K562 (cell line): ENCODE results near the gene PAFAH2. TPM values are rescaled to one million over a fixed set of nuclear protein-coding genes. Genes with fewer than 3 reads are reported as not detected.

Source experiments
- CC2D1A ChIP-seq: fragments of 450-650 bp; IDR thresholded peaks from 2 replicates; pipeline ENCODE4 v1.6.1; 2017; ENCODE audit warnings: mild to moderate bottlenecking
- DIDO1 ChIP-seq: fragments of 450-650 bp; IDR thresholded peaks from 2 replicates; pipeline ENCODE4 v1.6.1; 2016; ENCODE audit warnings: low read depth, missing biosample characterization, missing genetic modification characterization
- EP400 ChIP-seq: fragments of 450-650 bp; IDR thresholded peaks from 2 replicates; pipeline ENCODE4 v1.6.1; 2017; ENCODE audit warnings: antibody characterized with exemption, mild to moderate bottlenecking, moderate library complexity
- PHTF2 ChIP-seq: fragments of 250-450 bp; sonication (Bioruptor Pico); IDR thresholded peaks from 2 replicates; pipeline ENCODE4 v1.5.0; 2021; ENCODE audit warnings: mild to moderate bottlenecking
- ZNF311 ChIP-seq: fragments of 250-450 bp; sonication (Bioruptor Pico); IDR thresholded peaks from 2 replicates; pipeline ENCODE4 v1.4.0; 2020; ENCODE audit warnings: mild to moderate bottlenecking, moderate library complexity
- ZSCAN29 ChIP-seq: fragments of 450-650 bp; IDR thresholded peaks from 2 replicates; pipeline ENCODE4 v1.6.1; 2017
- polyA plus RNA-seq, 8 experiments: library from polyadenylated mRNA; depleted of rRNA in 4 of 8; stranded (reverse) in 5 of 8; unstranded in 3 of 8; fragments of >200 nt; fragmentation: Nextera tagmentation in 2 of 8; fragmentation: Illumina TruSeq in 1 of 8; extraction: Ambion mirVana in 2 of 8; extraction: Trizol in 1 of 8; gene quantifications; 2 replicates each; pipeline versions ENCODE4 v1.2.1 to v1.2.3, GENCODE V29; 2011 to 2014; ENCODE audit warnings: inconsistent platforms in 1 of 8, missing spikeins in 1 of 8
- total RNA-seq, 7 experiments: library from RNA; depleted of rRNA in 6 of 7; stranded (reverse); fragments of >200 nt in 6 of 7; fragmentation: Illumina TruSeq in 2 of 7; extraction: Trizol in 2 of 7; gene quantifications; 2 replicates each; pipeline versions ENCODE4 v1.2.1 to v1.2.3, GENCODE V29; 2011 to 2021; ENCODE audit warnings: low replicate concordance in 1 of 7
- TF ChIP-seq, protein P1 (sequence below): fragments of 150-350 bp; IDR thresholded peaks from 2 replicates; pipeline ENCODE4 v1.6.1; 2014; ENCODE audit warnings: low read depth, mild to moderate bottlenecking, low read length, borderline replicate concordance
- TF ChIP-seq, protein P2 (sequence below): sonication (generic); formaldehyde crosslinking; IDR thresholded peaks from 2 replicates; pipeline ENCODE4 v1.8.0; 2022; ENCODE audit warnings: missing genetic modification reagents, mild to moderate bottlenecking, borderline replicate concordance
- TF ChIP-seq, protein P3 (sequence below): fragments of 200-800 bp; sonication (Bioruptor generic); IDR thresholded peaks from 2 replicates; pipeline ENCODE4 v1.6.1; 2017; ENCODE audit warnings: missing genetic modification characterization, missing compliant biosample characterization

The PAFAH2 gene
- total and polyA plus RNA-seq, 9 of the 15 experiments (the other 6 are each of a cell fraction or from before 2014, with no cell fraction given): 4.2 to 10.9 (median 6.8) TPM

DNA sequence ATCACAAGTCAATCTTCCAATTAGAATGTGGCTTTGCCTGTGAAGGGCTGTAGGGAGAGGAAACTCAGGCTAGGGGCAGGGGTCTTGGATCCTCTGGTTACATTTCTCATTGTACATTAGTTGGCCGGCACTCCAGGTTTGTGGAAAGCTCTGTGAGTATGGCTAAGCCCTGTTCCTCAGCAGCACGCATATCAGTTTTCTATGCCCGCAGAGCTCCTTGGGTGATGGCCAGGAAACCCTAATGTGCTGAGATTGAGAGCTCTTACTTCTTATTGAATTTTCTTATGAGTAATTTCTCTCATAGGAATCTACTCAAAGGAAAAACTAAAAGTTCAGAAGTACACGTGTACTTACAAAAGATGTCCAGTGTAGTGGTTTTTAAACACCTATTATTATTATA is 60.9 kb downstream of the PAFAH2 start (continued):
- no peak for TF ChIP-seq EP400
- no peak for TF ChIP-seq ZSCAN29
- TF ChIP-seq, protein P1, sequence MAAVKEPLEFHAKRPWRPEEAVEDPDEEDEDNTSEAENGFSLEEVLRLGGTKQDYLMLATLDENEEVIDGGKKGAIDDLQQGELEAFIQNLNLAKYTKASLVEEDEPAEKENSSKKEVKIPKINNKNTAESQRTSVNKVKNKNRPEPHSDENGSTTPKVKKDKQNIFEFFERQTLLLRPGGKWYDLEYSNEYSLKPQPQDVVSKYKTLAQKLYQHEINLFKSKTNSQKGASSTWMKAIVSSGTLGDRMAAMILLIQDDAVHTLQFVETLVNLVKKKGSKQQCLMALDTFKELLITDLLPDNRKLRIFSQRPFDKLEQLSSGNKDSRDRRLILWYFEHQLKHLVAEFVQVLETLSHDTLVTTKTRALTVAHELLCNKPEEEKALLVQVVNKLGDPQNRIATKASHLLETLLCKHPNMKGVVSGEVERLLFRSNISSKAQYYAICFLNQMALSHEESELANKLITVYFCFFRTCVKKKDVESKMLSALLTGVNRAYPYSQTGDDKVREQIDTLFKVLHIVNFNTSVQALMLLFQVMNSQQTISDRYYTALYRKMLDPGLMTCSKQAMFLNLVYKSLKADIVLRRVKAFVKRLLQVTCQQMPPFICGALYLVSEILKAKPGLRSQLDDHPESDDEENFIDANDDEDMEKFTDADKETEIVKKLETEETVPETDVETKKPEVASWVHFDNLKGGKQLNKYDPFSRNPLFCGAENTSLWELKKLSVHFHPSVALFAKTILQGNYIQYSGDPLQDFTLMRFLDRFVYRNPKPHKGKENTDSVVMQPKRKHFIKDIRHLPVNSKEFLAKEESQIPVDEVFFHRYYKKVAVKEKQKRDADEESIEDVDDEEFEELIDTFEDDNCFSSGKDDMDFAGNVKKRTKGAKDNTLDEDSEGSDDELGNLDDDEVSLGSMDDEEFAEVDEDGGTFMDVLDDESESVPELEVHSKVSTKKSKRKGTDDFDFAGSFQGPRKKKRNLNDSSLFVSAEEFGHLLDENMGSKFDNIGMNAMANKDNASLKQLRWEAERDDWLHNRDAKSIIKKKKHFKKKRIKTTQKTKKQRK: no peak
- TF ChIP-seq, protein P2, sequence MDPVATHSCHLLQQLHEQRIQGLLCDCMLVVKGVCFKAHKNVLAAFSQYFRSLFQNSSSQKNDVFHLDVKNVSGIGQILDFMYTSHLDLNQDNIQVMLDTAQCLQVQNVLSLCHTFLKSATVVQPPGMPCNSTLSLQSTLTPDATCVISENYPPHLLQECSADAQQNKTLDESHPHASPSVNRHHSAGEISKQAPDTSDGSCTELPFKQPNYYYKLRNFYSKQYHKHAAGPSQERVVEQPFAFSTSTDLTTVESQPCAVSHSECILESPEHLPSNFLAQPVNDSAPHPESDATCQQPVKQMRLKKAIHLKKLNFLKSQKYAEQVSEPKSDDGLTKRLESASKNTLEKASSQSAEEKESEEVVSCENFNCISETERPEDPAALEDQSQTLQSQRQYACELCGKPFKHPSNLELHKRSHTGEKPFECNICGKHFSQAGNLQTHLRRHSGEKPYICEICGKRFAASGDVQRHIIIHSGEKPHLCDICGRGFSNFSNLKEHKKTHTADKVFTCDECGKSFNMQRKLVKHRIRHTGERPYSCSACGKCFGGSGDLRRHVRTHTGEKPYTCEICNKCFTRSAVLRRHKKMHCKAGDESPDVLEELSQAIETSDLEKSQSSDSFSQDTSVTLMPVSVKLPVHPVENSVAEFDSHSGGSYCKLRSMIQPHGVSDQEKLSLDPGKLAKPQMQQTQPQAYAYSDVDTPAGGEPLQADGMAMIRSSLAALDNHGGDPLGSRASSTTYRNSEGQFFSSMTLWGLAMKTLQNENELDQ (CRISPR knock-in tag): no peak
- TF ChIP-seq DIDO1 (tag): no peak
- TF ChIP-seq, protein P3, sequence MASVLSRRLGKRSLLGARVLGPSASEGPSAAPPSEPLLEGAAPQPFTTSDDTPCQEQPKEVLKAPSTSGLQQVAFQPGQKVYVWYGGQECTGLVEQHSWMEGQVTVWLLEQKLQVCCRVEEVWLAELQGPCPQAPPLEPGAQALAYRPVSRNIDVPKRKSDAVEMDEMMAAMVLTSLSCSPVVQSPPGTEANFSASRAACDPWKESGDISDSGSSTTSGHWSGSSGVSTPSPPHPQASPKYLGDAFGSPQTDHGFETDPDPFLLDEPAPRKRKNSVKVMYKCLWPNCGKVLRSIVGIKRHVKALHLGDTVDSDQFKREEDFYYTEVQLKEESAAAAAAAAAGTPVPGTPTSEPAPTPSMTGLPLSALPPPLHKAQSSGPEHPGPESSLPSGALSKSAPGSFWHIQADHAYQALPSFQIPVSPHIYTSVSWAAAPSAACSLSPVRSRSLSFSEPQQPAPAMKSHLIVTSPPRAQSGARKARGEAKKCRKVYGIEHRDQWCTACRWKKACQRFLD (CRISPR knock-in tag): no peak
- TF ChIP-seq ZNF311 (CRISPR knock-in tag): no peak
- TF ChIP-seq CC2D1A: no peak
- no peak for TF ChIP-seq PHTF2
